HG03442 (cell line): ENCODE measurements around the gene CYSRT1.

Source experiments
- ATAC-seq: cut with Tn5 transposase; IDR thresholded peaks from one replicate; pipeline ENCODE4 v1.9.1; 2021; ENCODE audit warnings: mild to moderate bottlenecking, moderate library complexity; ENCODE audit not compliant: unreplicated experiment

Gene CYSRT1

GRCh38 chr9:137267933-137268355 lies 43.0 kb downstream of the CYSRT1 start:
- no peak for ATAC-seq

GRCh38 chr9:137268538-137269201 lies 43.7 kb downstream of the CYSRT1 start:
- ATAC-seq: no peak

GRCh38 chr9:137269231-137269772 lies 44.3 kb downstream of the CYSRT1 start:
- ATAC-seq: no peak

- ATAC-seq: no peak
Measured at GRCh38 chr9:137270929-137271695, 46.1 kb downstream of the CYSRT1 start.

GRCh38 chr9:137271696-137272076 lies 46.7 kb downstream of the CYSRT1 start:
- no peak for ATAC-seq

- no peak for ATAC-seq
Measured at GRCh38 chr9:137272241-137273094, 47.5 kb downstream of the CYSRT1 start.

- ATAC-seq: no peak
Measured at GRCh38 chr9:137273095-137273490, 48.1 kb downstream of the CYSRT1 start.

GRCh38 chr9:137273611-137274320 lies 48.8 kb downstream of the CYSRT1 start:
- no peak for ATAC-seq

- no peak for ATAC-seq
Measured at GRCh38 chr9:137275203-137275587, 50.2 kb downstream of the CYSRT1 start.
